ENCODE results near the gene RESF1.
"Not testable (repeated sequence)": the region's sequence is repeated elsewhere in the genome, so short reads cannot be mapped to it uniquely, and the experiment has no call there.

Gene RESF1, protein sequence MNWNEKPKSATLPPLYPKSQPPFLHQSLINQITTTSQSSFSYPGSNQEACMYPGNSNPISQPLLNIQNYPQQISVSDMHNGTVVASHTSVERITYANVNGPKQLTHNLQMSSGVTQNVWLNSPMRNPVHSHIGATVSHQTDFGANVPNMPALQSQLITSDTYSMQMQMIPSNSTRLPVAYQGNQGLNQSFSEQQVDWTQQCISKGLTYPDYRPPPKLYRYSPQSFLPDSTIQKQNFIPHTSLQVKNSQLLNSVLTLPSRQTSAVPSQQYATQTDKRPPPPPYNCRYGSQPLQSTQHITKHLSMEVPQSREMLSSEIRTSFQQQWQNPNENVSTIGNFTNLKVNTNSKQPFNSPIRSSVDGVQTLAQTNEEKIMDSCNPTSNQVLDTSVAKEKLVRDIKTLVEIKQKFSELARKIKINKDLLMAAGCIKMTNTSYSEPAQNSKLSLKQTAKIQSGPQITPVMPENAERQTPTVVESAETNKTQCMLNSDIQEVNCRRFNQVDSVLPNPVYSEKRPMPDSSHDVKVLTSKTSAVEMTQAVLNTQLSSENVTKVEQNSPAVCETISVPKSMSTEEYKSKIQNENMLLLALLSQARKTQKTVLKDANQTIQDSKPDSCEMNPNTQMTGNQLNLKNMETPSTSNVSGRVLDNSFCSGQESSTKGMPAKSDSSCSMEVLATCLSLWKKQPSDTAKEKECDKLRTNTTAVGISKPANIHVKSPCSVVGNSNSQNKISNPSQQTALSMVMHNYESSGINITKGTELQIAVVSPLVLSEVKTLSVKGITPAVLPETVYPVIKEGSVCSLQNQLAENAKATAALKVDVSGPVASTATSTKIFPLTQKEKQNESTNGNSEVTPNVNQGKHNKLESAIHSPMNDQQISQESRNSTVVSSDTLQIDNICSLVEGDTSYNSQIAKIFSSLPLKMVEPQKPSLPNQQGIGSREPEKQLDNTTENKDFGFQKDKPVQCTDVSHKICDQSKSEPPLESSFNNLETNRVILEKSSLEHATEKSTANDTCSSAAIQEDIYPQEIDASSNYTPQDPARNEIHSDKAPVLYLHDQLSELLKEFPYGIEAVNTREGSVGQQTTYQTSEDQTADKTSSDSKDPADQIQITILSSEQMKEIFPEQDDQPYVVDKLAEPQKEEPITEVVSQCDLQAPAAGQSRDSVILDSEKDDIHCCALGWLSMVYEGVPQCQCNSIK (N-terminal part only)

DNA sequence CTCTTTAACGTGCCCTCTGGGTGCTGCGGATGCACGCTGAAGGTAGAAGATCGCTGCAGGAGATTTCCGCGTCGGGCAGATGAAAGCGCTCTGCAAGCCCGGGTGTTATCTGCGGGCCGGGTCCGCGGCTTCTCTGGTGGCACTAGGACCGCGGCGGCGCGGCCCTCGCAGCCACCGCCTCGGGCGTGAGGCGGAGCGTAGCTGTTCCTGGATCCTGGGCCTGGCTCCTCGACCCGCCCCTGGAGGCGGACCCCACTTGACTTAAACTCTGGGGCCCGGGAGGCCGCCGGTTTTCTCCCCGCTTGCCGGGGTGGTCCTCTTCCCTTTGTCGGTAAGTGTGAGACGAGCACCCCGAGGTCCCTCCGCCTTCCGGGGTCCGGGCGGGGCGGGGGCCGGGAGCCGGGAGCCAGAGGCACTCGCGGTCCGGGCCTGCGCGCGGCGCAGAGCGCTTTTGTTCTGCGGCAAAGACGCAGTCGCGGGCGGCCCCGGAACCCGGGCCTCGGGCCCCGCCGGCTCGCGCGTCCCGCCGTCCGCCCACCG, at the start of gene RESF1:
Gene RESF1, plus strand, starts transcription at position 255 of the 540 bp plus-strand sequence. CDS start 21,541 bp downstream, outside the sequence.
- peak; percentile 69 to 78 for DNase-seq (ENCODE audit: low read depth in 2 of 2)

DNA sequence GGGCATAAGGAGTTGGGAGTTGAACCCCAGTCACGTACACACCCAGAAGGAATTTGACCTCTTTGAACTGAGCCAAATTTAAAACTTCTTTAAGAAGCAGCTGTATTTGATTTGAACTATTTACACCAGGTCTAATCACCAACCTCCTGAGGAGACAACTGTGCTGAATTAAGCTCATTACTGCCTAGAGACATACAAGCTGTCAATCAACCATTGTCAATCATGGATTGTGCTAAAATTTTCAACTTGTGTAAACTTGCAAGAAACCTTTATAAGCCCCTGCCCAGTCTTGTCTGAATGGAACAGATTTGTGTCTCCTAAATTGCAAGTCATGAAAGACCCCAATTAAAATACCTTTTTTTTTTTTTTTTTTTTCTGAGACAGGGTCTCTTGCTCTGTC, 44.3 kb upstream of the RESF1 start:
- no peak for DNase-seq (ENCODE audit: low read depth in 2 of 2)

DNA sequence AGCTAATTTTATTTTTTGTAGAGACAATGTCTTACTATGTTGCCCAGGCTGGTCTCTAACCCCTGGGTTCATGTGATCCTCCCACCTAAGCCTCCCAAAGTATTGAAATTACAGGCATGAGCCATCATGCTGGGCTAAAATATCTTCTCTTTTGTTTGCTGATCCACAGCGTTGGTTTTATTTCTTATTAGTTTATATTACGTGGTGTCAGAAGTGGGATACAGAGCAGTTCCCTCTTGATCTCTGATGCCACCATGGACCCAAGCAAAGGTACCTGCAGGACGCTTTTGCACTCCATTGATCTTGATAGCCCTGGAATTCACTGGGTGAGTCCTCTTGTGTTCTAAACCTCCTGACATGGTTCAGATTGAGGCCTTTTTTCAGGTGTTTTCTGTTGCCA, 43.8 kb upstream of the RESF1 start:
- no peak for DNase-seq (ENCODE audit: low read depth in 2 of 2)

DNA sequence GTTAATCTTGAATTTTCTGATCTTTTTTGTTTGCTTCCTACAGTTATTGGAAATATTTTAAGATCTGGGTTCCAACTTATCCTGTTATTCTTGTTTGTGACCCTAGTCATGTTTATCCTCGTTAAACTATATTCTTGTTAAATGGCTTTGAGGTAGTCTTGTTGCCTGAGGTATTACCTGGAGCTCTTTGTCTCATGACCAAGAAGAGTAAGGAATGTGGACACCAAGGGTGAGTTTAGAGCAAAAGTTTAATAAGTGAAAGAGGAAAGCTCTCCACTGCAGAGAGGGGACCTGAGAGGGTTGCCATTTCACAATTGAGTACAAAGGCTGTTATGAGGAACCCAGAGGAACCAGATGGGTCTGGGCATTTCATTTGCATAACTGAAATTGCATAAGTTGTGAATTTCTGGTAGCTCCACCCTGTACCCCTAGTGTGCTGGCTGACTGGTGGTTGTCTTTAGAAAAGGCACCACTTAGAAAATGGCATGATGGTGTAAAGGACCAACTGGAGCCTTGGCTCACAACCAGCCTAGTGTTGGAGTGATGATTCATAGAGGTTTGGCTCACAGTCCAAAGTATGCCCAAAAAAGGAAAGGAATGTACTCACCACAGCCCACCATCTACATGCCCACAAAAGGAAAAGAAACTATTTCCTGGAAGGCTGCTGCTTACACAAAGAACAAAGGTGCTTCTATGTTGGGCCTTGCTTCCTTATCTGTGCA, 36.7 kb upstream of the RESF1 start:
- DNase-seq (ENCODE audit: low read depth in 2 of 2), result no peak

DNA sequence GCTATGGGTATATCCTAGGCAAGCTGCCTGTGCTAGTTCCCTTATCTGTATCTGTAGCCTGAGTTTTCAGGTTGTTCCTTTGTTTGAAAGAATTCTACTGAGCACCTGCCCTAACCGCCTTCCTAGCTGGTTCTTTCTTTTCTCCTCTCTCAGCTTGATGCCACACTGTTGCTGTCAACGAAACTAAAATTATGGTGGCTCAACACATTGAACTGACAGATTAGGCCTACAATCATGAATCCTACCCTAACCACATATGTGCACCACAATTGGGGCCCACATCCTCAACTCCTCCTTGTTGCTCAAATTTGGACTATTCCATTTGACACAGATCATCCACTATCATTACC, 36.2 kb upstream of the RESF1 start:
- DNase-seq (ENCODE audit: low read depth in 2 of 2), result no peak

DNA sequence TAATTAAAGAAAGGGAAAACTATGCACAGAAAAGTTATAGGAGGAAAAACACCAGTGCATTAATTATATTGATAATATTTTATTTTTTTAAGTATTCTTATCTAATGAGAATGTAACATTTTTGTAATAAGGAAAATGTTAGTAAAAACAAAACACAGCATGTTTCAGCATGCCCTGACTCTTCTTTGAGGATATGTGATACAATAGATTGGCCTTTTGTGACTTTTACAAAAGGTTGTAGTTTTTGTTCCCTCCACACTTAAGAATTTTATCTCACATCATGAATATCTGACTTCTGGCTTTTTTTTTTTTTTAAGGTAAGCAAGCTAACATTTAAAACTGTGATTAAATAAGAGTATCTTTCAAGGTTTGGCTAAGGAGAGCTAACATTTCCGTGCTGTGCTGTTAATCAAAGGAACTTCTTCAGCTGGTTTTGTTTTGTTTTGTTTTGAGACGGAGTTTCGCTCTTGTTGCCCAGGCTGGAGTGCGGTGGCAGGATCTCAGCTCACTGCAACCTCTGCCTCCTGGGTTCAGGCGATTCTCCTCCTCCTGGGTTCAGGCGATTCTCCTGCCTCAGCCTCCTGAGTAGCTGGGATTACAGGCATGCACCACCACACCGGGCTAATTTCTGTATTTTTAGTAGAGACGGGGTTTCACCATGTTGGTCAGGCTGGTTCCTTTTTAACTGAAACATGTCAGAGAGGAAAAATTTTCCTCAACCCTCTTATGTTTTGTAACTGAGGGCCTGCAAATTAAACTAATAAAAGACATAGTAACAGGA, 30.8 kb upstream of the RESF1 start:
- peak in 1 of 2 donors; percentile 4 for DNase-seq (ENCODE audit: low read depth in 2 of 2)

DNA sequence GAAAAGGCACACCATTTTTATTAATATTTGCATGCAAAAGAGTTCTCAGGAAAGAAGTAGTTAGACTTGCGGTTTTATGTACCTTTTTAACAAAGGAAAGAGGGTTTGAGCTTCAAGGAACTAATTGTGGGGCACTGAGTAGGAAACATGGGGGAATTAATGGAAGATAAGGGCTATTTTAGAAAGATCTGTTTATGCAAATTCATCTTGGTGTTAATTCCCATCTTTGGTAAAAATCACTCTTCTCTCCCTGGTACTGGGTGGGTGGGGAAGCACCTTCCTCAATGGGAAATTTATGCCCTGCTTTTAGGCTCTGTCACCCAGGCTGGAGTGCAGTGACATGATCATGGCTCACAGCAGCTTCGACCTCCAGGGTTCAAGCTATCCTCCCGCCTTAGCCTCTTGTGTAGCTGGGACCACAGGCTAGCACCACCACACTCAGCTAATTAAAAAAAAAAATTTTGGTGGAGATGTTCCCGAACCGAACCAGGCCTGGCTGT, 30.1 kb upstream of the RESF1 start:
- peak in 1 of 2 donors; percentile 19 for DNase-seq (ENCODE audit: low read depth in 2 of 2)

DNA sequence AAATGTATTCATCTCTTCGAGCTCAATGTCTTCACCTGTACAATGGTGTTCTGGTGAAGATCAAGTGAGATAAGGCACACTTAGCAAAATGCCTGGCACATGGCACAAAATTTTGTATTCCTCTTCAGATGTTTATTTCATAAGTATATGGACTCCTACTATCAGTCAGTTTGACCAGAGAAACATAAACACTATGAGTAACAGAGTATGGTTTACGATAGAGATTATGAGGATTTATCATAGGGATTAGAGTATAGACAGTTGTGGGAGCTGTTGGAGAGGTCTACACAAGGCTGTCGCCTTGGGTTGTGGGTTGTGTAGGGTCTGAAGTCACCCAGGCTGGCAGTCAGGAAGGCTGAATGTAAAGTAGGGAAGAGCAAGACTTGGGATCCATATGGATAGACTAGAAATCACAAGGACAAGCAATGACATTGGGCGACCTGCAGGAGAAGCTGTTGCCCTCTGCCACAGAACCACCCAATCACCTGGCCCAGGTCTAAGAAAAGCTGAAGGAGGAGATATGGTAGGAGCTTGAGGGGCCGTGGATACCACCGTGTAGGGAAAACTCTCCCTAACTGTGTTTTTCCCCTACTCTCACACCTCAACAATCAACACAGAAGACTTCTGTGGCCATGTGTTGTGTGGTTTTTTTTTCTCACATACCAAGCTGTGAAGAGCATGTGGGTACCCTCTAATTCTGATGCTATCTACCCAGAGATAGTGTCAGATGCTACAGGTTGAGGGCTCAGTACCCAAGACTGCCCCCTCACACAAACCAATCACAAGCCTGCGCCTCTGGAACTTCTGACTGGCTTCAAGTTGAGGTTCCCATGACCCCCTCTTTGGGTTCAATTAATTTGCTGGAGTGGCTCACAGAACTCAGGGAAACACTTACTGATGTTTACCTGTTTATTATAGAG, 27.2 kb upstream of the RESF1 start:
- no peak for DNase-seq (ENCODE audit: low read depth in 2 of 2)

DNA sequence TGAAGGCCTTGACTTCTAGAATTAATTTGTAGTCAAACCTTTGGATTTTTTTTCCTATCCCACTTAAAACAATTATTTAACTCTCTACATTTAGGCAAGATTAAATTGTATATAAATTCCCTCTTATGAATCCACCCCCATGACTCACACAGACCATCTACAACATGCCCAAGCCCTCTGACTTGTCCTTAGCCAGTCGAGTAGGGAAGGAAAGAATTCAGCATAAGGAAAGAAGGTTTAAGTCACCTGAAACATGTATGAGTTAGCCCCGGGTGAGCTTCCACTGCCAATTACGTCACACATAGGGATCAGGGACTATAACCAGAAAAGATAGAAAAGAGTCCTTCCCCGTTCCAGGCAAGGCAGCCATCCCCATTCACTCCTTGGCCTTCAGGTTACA, 14.9 kb upstream of the RESF1 start:
- no peak for DNase-seq (ENCODE audit: low read depth in 2 of 2)

DNA sequence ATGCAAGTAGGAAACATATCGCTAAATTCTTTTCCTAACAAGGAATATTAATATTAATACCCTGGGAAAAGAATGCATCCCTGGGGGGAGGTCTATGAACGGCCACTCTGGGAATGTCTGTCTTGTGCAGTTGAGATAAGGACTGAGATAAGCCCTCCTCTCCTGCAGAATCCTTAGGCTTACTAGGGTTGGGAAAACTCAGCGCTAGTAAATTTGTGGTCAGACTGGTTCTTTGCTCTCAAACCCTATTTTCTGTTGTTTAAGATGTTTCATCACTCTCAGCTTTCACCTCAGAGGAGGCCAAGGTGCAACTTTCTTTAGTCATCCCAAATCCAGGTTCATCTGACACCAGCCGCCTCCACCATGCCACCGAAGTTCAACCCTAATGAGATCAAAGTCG, 11.2 kb upstream of the RESF1 start:
- DNase-seq (ENCODE audit: low read depth in 2 of 2), result no peak

DNA sequence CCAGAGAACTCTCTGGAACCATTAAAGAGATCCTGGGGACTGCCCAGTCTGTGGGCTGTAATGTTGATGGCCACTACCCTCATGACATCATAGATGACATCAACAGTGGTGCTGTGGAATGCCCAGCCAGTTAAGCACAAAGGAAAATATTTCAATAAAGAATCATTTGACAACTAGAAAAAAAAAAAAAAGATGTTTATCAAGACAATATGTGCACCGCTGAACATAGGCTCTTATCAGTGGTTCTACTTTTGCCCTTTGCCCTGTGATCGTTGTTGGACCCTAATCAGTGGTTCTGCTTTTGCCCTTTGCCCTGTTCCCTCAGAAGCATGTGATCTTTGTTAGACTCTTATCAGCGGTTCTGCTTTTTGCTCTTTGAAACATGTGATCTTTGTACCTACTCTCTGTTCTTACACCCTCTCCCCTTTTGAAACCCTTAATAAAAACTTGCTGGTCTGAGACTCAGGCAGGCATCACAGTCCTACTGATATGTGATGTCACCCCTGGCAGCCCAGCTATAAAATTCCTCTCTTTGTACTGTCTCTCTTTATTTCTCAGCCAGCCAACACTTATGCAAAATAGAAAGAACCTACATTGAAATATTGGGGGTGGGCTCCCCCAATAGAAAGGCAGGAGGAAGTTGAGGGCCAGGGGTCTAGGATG, 10.4 kb upstream of the RESF1 start:
- DNase-seq (ENCODE audit: low read depth in 2 of 2), result not testable (repeated sequence)

DNA sequence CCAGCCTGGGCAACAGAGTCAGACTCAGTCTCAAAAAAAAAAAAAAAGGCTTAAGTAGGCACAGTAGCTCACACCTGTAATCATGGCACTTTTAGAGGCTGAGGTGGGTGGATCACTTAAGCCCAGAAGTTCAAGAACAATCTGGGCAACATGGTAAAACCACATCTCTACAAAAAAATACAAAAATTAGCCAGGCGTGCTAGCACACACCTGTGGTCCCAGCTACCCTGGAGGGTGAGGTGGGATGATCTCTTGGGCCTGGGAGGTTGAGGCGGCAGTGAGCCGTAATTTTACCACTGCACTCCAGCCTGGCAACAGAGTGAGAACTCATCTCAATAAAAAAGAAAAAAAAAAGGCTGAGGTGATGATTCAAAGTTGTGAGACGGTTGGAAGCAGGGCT, 9.1 kb upstream of the RESF1 start:
- no peak for DNase-seq (ENCODE audit: low read depth in 2 of 2)

DNA sequence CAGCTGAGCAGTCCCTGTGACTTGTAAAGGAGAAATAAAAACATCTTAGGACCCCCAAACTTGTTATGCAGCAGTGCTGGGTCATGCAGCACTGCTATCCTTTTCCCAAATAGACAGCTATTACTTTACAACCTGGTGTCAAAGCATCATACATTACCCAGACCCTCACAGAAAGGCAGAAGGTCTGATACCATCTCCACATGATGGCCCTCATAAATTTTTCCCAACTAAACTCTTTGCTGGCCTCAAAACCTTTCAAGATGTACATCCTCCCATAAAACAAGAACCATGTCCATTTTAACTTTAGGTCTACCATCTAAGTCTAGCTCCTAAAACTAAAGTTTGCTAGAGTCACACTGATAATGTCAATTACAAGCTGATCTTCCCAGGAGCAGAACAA, 8.7 kb upstream of the RESF1 start:
- DNase-seq (ENCODE audit: low read depth in 2 of 2), result no peak

DNA sequence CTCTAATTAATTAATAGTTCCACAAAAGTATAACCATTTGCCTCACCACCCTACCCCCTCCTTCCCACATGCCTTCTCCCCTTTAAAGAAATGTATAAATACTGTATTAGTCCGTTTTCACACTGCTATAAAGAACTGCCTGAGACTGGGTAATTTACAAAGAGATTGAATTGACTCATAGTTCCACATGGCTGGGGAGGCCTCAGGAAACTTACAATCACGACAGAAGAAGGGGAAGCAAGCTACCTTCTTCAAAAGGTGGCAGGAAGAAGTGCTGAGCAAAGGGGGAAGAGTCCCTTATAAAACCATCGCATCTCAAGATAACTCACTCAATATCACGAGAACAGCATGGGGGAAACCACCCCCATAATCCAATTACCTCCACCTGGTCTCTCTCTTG, 8.2 kb upstream of the RESF1 start:
- no peak for DNase-seq (ENCODE audit: low read depth in 2 of 2)

DNA sequence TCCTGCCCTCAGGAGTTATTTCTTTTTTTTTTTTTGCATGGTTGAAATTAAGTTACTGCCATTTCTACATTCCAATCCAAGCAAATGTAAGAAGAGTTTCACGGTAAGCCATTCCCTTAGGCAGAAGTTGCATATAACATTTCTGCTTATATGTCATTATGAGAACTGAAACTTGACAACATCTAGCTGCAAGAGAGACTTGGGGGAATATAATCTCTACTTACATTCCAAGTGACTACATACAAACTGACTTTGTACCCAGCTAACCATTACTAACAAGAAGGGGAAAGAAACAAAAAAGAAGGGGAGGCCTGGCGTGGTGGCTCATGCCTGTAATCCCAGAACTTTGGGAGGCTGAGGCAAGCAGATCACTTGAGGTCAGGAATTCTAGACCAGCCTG, 7.3 kb upstream of the RESF1 start:
- no peak for DNase-seq (ENCODE audit: low read depth in 2 of 2)

DNA sequence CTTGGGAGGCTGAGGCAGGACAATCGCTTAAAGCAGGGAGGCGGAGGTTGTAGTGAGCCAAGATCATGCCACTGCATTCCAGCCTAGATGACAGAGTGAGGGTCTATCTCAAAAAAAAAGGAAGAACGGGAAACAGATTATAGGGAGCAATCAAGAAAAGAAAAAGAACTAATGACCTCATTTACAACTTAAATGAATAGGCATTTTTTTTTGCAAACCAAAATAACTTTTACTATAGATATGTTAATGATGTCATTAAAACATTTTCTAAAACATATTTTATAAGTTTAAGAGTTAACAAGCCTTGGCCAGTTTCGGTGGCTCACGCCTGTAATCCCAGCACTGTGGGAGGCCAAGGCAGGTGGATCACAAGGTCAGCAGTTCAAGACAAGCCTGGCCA, 6.8 kb upstream of the RESF1 start:
- DNase-seq (ENCODE audit: low read depth in 2 of 2), result no peak

DNA sequence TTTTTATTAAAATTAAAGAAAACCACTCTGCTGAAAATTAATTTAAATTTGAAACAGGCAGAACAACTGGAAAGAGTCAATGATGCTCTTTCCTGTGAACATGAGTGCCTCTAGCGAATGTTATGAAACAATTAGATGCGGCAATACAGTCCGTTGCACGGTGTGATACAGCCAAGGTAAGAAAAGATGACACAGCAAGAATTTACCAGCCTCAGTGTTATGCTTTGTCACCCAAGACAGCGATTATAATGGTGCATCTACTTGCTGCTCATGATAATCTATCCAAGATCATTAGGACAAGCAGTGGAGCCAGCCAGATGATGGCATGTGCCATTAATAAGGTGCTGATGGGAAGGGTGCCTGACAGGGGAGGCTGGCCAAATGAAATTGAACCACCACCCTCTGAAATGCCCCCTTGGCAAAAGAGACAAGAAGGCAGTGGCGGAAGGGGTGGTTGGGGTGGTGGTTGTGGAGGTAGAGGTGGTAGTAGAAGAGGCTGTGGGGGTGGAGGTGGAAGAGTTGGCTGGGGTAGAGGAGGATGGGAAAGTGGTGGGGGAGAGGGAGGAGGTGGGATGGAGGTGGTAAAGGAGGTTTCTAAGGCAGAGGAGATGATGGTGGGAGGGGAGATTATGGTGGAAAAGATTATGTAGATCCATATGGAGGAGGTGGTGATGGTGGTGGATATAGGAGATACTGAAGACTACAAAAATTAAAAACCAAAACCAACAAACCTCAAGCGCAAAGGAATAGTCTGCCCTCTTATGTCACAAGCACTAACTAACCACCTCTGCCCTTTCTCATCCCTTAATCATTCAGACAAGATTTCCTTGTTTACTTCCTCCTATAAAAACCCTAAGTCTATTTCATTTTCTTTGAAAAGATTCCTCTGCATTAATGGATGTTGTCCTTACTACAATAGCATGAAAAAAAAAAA, 4.0 kb upstream of the RESF1 start:
- no peak for DNase-seq (ENCODE audit: low read depth in 2 of 2)

Measured in stimulated activated CD4-positive, alpha-beta T cell treated with anti-CD3 and anti-CD28 coated beads, Interleukin-4, amount 100 ng/mL, for 48 hours (primary cell).